Ishikawa (cell line): ENCODE measurements around the gene VWA3A.

Source experiments
- CEBPB ChIP-seq: IDR thresholded peaks from 2 replicates; pipeline ENCODE4 v1.6.1; 2012
- CREB1 ChIP-seq: IDR thresholded peaks from 2 replicates; pipeline ENCODE4 v1.6.1; 2012; ENCODE audit warnings: low read depth
- EGR1 ChIP-seq: IDR thresholded peaks from 2 replicates; pipeline ENCODE4 v1.6.1; 2012
- EP300 ChIP-seq: IDR thresholded peaks from 2 replicates; pipeline ENCODE4 v1.6.1; 2012; ENCODE audit warnings: borderline replicate concordance
- FOXM1 ChIP-seq: IDR thresholded peaks from 2 replicates; pipeline ENCODE4 v1.6.1; 2012; ENCODE audit warnings: low read depth, borderline replicate concordance
- MAX ChIP-seq: IDR thresholded peaks from 2 replicates; pipeline ENCODE4 v1.6.1; 2012
- NFIC ChIP-seq: IDR thresholded peaks from 2 replicates; pipeline ENCODE4 v1.6.1; 2012
- REST ChIP-seq: IDR thresholded peaks from 2 replicates; pipeline ENCODE4 v1.6.1; 2012; ENCODE audit warnings: low read depth, mild to moderate bottlenecking
- TAF1 ChIP-seq: IDR thresholded peaks from 2 replicates; pipeline ENCODE4 v1.6.1; 2012; ENCODE audit warnings: low read depth, mild to moderate bottlenecking
- TCF12 ChIP-seq: IDR thresholded peaks from 2 replicates; pipeline ENCODE4 v1.6.1; 2012; ENCODE audit warnings: low read depth
- TEAD4 ChIP-seq: IDR thresholded peaks from 2 replicates; pipeline ENCODE4 v1.6.1; 2012
- YY1 ChIP-seq: IDR thresholded peaks from 2 replicates; pipeline ENCODE4 v1.6.1; 2012; ENCODE audit warnings: low read depth
- ZBTB7A ChIP-seq: IDR thresholded peaks from 2 replicates; pipeline ENCODE4 v1.6.1; 2012; ENCODE audit warnings: low read depth

GRCh38 chr16:22073350-22073749 is 19.0 kb upstream of the VWA3A start:
- TF ChIP-seq MAX (no peak), ZBTB7A (no peak), EGR1 (no peak), REST (no peak), TAF1 (no peak), TCF12 (no peak), EP300 (no peak), CREB1 (no peak), FOXM1 (no peak), NFIC (no peak), YY1 (no peak), TEAD4 (no peak), CEBPB (no peak)
